HAP-1 (cell line): ENCODE results near the gene PNISR.
A peak's percentile ranks its signal among the peaks of the same experiment; 100 is the strongest.
"Not testable (repeated sequence)": the region's sequence is repeated elsewhere in the genome, so short reads cannot be mapped to it uniquely, and the experiment has no call there.

Experiments used
- DNase-seq, 2 experiments: peaks; one replicate each; pipeline ENCODE4 v3.0.0-alpha.2; 2016 to 2020; ENCODE audit warnings: low spot score in 2 of 2
- H3K27me3 ChIP-seq: fragments of 250-450 bp; sonication (Bioruptor Pico); 2 replicates; pipeline ENCODE4 v1.5.1; 2020; ENCODE audit warnings: low read depth, mild to moderate bottlenecking, moderate library complexity
- H3K36me3 ChIP-seq: fragments of 250-450 bp; sonication (Bioruptor Pico); replicated peaks from 2 replicates; pipeline ENCODE4 v1.5.1; 2020; ENCODE audit warnings: mild to moderate bottlenecking
- H3K4me1 ChIP-seq: fragments of 250-450 bp; sonication (Bioruptor Pico); 2 replicates; pipeline ENCODE4 v1.5.1; 2020; ENCODE audit warnings: mild to moderate bottlenecking
- H3K4me3 ChIP-seq: fragments of 250-450 bp; sonication (Bioruptor Pico); 2 replicates; pipeline ENCODE4 v1.5.1; 2020; ENCODE audit warnings: mild to moderate bottlenecking, moderate library complexity
- H3K9me3 ChIP-seq: fragments of 250-450 bp; sonication (Bioruptor Pico); 2 replicates; pipeline ENCODE4 v1.5.1; 2020; ENCODE audit warnings: mild to moderate bottlenecking, moderate library complexity
- in situ Hi-C: fragments of 300-500 bp; cut with MboI; formaldehyde crosslinking; loops from 3 replicates; pipeline ENCODE4 v1.14.3; 2020; ENCODE audit warnings: low sequenced_read_pairs, inconsistent platforms, mixed read lengths

PNISR gene, protein sequence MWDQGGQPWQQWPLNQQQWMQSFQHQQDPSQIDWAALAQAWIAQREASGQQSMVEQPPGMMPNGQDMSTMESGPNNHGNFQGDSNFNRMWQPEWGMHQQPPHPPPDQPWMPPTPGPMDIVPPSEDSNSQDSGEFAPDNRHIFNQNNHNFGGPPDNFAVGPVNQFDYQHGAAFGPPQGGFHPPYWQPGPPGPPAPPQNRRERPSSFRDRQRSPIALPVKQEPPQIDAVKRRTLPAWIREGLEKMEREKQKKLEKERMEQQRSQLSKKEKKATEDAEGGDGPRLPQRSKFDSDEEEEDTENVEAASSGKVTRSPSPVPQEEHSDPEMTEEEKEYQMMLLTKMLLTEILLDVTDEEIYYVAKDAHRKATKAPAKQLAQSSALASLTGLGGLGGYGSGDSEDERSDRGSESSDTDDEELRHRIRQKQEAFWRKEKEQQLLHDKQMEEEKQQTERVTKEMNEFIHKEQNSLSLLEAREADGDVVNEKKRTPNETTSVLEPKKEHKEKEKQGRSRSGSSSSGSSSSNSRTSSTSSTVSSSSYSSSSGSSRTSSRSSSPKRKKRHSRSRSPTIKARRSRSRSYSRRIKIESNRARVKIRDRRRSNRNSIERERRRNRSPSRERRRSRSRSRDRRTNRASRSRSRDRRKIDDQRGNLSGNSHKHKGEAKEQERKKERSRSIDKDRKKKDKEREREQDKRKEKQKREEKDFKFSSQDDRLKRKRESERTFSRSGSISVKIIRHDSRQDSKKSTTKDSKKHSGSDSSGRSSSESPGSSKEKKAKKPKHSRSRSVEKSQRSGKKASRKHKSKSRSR

DNA sequence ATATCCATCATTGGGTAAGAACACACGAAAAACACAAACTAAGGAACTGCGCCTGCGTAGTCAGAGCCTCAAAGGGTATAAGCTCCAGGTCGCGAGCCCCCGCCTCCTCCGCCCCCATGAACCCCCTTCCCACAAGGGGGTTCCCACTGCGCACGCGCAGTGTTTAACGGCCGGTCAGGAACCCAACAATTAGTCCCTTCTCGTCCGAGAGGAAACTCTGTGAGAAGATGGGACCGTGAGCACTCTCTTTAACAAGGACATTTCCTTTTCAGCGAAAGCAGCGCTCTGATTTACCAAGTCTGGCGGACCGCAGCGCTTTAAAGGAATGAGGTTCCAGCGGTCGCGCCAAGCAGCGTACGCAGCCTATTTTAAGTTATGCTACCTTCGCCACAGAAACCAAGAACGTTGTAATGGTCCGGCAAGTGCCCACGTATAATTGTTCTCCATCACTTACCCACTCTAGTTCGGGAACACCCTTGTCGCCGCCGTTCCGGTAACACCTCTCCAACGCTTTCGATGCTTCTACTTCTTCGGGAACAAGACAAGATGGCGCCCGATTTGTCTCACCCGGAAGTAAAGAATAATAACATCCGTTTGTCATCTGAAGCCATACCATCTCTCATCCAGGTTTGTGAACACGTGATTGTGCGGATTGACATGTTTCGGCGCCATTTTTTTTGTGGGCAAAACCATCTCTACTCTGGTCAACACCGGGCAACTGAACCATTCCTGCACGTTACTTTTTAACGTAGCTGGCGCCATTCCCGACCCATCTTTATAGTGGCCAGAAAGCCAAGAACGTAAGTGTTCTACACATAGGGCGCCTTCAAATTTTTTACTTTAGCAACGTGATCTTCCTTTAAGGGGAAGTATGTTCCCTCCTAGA lies at the start of gene PNISR:
Gene PNISR, minus strand, starts transcription at position 548 of the 886 bp plus-strand sequence. CDS start 10,649 bp downstream, outside the sequence.
- peaks cover 11% of the 10 kb centered on the region for H3K36me3 ChIP-seq
- H3K9me3 ChIP-seq: no peaks in the 10 kb centered on the region
- peak within 1 kb of the TSS; percentile 74 for H3K4me3 ChIP-seq
- peak; percentile 94 to 97 for DNase-seq
- in situ Hi-C loops: no loop called here
- peaks cover 44% of the 10 kb centered on the region for H3K4me1 ChIP-seq
- H3K27me3 ChIP-seq: no peaks in the 10 kb centered on the region

DNA sequence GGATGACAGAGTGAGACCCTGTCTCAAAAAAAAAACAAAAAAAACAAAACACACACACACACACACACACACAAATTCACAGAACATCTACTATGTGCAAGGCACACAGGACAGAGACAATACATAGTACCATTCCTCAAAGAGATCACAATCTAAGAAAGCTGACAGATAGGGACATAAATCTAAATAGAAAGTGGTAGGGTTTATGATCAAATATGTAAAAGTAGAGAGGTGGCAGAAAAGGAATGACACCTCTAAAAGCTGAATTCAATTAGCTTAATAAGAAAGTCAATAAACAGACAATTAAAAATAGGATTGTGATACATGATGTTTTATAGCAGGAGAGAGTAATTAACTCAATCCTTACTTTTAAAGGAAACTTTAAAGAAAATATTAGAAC lies 48.6 kb upstream of the PNISR start:
- Histone ChIP-seq H3K27me3 (no peaks in the 10 kb centered on the region), H3K9me3 (no peaks in the 10 kb centered on the region), H3K4me1 (no peaks in the 10 kb centered on the region), H3K4me3 (no peak overlapping the region), H3K36me3 (peaks cover 2% of the 10 kb centered on the region)
- in situ Hi-C loops: loop anchor here (25.0 kb wide), 1 partner anchor 339 kb away; no protein-coding TSS in a partner anchor
- no peak for DNase-seq

DNA sequence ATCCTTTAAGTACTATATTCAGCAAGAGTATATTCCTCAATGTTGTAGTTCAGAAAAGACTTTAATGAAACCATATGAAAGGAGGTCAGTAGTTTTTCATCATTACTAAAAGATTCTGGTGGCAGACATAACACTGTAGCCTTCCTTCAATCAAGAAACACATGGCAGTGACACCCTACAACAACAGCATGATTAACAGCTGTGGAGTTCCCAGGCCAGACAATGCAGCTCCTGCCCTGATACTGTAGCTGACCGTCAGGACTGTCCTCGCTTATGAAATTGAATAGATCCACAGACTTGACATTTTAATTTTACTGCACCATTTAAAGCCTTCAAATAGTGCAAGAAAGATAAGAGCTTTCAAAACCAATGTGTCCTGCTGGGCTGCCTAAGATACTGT lies 46.5 kb upstream of the PNISR start:
- DNase-seq: no peak
- Histone ChIP-seq H3K27me3 (no peaks in the 10 kb centered on the region), H3K4me1 (peaks cover 4% of the 10 kb centered on the region), H3K9me3 (no peaks in the 10 kb centered on the region), H3K36me3 (no peaks in the 10 kb centered on the region; the same call in none of the 2 replicates), H3K4me3 (no peak overlapping the region)
- in situ Hi-C loops: loop anchor here (25.0 kb wide), 1 partner anchor 341 kb away; no protein-coding TSS in a partner anchor

DNA sequence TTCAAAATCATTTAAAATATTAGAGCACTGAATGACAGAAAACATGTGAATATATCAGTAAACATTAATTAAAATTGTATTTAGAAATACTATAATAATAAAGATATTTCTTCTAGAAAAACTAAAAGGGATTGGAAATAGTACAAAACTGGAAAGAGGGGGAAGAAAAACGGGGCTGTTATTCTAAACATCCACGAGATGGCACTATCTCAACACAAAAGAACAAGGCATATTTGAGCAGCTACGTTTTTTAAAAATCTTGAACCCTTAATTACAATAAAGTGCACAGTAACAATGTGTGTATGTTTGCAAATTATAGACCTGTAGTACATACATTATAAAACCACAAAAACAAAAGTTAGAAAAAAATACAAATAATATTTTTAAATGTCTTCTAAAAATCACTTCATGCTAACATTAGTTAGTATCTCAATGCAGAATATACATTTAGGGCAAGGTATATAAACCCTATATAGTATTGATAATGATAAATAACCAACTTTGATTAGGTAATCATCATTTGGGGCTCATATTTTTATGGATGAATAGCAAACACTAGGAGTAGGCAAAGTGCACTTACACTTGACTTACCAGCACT lies 42.5 kb upstream of the PNISR start:
- Histone ChIP-seq H3K9me3 (no peaks in the 10 kb centered on the region), H3K4me1 (peaks cover 8% of the 10 kb centered on the region), H3K36me3 (peaks cover 4% of the 10 kb centered on the region; the same call in 1 of the 2 replicates), H3K4me3 (no peak overlapping the region), H3K27me3 (no peaks in the 10 kb centered on the region)
- in situ Hi-C loops: loop anchor here (25.0 kb wide), 1 partner anchor 345 kb away; no protein-coding TSS in a partner anchor
- DNase-seq: peak in 1 of 2 experiments; percentile 59

DNA sequence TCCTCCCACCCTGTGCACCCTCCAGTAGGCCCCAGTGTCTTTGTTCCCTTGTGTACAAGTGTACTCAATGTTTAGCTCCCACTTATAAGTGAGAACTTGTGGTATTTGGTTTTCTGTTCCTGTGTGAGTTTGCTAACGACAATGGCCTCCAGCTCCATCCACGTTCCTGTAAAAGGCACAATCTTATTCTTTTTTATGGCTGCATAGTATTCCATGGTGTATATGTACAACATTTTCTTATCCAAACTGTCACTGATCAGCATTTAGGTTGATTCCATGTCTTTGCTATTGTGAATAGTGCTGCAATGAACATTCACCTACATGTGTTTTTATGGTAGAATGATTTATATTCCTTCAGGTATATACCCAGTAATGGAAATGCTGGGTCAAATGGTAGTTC lies 34.0 kb upstream of the PNISR start:
- in situ Hi-C loops: loop anchor here (25.0 kb wide), 1 partner anchor 353 kb away; no protein-coding TSS in a partner anchor
- H3K9me3 ChIP-seq, DNase-seq: not testable (repeated sequence)

DNA sequence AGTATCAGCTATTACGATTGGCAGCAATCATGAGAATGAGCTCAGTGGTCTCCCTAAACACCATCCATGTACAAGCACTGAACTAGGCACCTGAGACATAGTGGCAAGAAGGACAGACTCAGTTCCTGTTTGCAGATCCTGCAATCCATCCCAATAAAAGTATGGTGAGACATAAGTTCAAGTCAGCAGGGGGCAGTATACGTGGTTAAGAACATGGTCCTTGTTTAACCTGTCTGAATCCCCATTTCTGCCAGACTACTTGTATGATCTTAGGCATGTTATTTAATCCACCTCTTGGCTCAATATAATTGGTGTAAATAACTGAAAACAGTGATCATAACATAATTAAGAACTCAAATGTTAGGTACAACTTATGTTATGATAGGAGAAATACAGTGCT lies 33.2 kb upstream of the PNISR start:
- Histone ChIP-seq H3K4me3 (no peak overlapping the region), H3K36me3 (peaks cover 8% of the 10 kb centered on the region; the same call in 1 of the 2 replicates), H3K9me3 (no peaks in the 10 kb centered on the region), H3K27me3 (no peaks in the 10 kb centered on the region), H3K4me1 (no peaks in the 10 kb centered on the region)
- in situ Hi-C loops: loop anchor here (25.0 kb wide), 1 partner anchor 354 kb away; no protein-coding TSS in a partner anchor
- peak in 1 of 2 experiments; percentile 58 for DNase-seq

More for the DNA sequence above, 34.0 kb upstream of the PNISR start:
- H3K27me3 ChIP-seq, H3K4me3 ChIP-seq, H3K4me1 ChIP-seq, H3K36me3 ChIP-seq: not testable (repeated sequence)

DNA sequence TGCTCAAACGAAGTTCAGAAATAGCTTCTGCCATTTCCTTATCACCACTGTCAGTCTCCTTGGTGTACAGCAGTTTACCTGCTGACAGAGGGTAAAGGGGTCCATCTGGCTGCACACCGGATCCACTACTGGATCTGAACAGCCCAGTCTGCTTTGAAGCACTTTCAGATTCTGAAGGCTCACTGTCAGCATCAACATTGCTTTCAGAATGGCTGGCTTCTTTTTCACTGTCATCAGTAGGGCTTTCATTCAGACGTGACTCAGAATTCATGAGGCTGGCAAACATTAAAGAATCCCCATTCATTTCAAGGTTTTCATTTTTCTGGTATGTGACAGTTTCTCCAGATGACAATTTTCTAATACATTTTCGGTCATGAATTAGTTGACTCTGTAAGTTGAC lies 21.0 kb upstream of the PNISR start:
- Histone ChIP-seq H3K27me3 (no peaks in the 10 kb centered on the region), H3K9me3 (no peaks in the 10 kb centered on the region), H3K4me3 (no peak overlapping the region), H3K36me3 (no peaks in the 10 kb centered on the region), H3K4me1 (no peaks in the 10 kb centered on the region)
- in situ Hi-C loops: no loop called here
- DNase-seq: no peak

DNA sequence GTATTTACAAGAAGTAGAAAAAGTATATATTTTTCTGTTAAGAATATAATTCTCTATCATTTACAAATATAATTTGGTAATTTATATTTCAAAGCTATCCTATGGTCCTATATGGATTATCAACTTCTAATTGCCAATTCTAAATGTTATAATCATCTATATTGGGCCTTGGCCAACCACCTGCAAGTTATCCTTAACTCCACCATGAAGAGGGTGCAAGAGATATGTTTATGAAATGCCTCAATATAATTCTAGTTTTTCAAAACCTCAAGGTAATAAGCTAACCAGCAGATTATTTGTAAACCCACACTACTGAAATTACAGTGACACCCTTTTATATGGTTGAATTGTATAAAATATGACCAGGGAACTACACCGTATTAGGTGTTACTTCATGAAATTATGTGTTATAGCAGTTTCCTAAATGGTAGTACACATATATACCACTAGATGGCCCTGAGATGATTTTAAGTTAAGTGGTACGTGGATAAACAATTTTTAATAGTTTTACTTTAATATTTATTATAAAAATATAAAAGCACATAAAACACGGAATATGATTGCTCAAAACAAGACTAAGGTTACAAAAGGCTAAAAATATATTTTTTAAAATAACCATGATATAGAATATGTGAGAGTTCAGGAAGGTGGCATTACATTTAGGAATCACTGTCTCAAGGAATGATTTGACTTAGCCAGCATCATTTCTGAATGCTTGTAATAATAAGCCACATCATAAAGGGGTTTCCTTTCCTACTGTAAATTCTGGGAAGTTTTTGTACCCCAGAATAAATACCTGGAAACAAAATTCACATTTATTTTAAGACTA lies 9.8 kb upstream of the PNISR start:
- no peak for DNase-seq
- Histone ChIP-seq H3K36me3 (0 out of 2 replicates have a peak, but pooled peaks cover 2% of the 10 kb centered on the region), H3K4me3 (no peak overlapping the region), H3K4me1 (peaks cover 3% of the 10 kb centered on the region), H3K9me3 (no peaks in the 10 kb centered on the region), H3K27me3 (no peaks in the 10 kb centered on the region)
- in situ Hi-C loops: no loop called here

DNA sequence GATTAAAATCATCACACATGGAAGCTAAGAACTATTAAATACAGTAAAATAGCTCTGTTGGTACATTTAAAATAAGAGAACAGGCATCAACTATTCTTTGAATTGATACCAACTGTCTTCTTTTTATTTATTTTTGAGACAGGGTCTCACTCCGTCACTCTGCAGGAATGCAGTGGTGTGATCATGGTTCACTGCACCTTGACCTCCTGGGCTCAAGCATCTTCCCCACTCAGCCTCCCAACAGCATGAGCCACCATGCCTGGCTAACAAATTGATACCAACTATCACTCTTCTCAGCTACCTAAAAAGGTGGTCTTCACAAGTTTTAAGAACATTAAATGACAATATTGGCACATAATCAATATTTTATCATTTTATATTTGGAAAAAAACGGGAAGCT lies 7.8 kb upstream of the PNISR start:
- H3K4me1 ChIP-seq: peaks cover 12% of the 10 kb centered on the region
- H3K9me3 ChIP-seq: no peaks in the 10 kb centered on the region
- no peaks in the 10 kb centered on the region for H3K27me3 ChIP-seq
- H3K4me3 ChIP-seq: no peak overlapping the region
- DNase-seq: no peak
- in situ Hi-C loops: no loop called here
- 0 out of 2 replicates have a peak, but pooled peaks cover 2% of the 10 kb centered on the region for H3K36me3 ChIP-seq

DNA sequence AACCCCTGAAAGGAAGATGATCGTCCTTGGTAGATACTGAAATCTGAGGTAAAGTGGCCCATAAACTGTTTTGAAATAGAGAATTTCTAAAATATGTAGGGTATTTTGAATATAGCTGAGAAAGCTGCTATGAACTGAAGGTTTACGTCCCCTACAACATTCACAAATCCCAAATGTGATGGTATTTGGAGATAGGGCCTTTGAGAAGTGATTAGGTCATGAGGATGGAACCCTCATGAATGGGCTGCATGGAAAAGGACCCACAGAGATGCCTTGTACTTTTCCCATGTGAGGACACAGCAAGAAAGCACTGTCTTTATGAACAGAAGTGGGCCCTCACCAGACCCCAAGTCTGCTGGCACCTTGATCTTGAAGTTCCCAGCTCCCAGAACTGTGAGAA lies 6.8 kb upstream of the PNISR start:
- DNase-seq: no peak
- Histone ChIP-seq H3K9me3 (no peaks in the 10 kb centered on the region), H3K4me3 (no peak overlapping the region), H3K4me1 (peaks cover 21% of the 10 kb centered on the region), H3K27me3 (no peaks in the 10 kb centered on the region), H3K36me3 (0 out of 2 replicates have a peak, but pooled peaks cover 2% of the 10 kb centered on the region)
- in situ Hi-C loops: no loop called here

DNA sequence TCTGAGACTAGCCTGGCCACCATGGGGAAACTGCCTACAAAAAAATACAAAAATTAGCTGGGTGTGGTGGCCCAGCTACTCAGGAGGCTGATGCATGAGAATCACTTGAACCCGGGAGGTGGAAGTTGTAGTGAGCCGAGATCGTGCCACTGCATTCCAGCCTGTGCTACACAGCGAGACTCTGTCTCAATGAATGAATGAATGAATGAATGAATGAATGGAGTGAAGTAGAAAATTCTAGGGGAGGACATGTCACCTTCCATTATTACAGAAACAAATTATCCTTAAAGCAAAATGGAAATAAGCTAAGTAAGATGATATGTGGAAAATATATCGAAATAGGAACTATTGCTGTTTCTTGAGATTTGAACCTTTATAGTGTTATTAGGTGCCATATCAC lies 2.9 kb upstream of the PNISR start:
- H3K27me3 ChIP-seq: no peaks in the 10 kb centered on the region
- H3K9me3 ChIP-seq: no peaks in the 10 kb centered on the region
- peaks cover 44% of the 10 kb centered on the region for H3K4me1 ChIP-seq
- in situ Hi-C loops: no loop called here
- H3K4me3 ChIP-seq: no peak overlapping the region
- peaks cover 10% of the 10 kb centered on the region for H3K36me3 ChIP-seq
- DNase-seq: no peak

DNA sequence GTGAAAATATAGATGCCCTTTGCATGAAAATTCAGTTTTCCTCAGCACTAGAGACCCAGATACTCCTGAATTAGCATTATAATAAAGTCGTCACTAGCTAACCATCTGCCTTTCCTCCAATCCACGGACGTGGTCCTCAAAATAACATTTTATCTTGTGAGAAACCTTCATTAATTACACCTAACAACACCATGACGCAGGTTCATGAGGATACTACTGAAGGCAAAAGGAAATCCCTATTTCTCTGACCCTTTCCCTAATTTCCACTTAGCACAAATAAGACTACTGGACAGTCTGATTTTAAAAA lies 1.3 kb upstream of the PNISR start:
- H3K4me3 ChIP-seq: peak overlapping the region; percentile 74
- H3K9me3 ChIP-seq: no peaks in the 10 kb centered on the region
- no peak for DNase-seq
- peaks cover 46% of the 10 kb centered on the region for H3K4me1 ChIP-seq
- peaks cover 13% of the 10 kb centered on the region for H3K36me3 ChIP-seq
- H3K27me3 ChIP-seq: no peaks in the 10 kb centered on the region
- in situ Hi-C loops: no loop called here
